ENCODE measurements around the gene GLDN. TPM values are rescaled to one million over a fixed set of nuclear protein-coding genes. Genes with fewer than 3 reads are reported as not detected.
A peak's percentile ranks its signal among the peaks of the same experiment; 100 is the strongest.

The GLDN gene
- total and polyA plus RNA-seq, 2 experiments from 2014 or later, result 0.32 to 1.2 TPM

DNA sequence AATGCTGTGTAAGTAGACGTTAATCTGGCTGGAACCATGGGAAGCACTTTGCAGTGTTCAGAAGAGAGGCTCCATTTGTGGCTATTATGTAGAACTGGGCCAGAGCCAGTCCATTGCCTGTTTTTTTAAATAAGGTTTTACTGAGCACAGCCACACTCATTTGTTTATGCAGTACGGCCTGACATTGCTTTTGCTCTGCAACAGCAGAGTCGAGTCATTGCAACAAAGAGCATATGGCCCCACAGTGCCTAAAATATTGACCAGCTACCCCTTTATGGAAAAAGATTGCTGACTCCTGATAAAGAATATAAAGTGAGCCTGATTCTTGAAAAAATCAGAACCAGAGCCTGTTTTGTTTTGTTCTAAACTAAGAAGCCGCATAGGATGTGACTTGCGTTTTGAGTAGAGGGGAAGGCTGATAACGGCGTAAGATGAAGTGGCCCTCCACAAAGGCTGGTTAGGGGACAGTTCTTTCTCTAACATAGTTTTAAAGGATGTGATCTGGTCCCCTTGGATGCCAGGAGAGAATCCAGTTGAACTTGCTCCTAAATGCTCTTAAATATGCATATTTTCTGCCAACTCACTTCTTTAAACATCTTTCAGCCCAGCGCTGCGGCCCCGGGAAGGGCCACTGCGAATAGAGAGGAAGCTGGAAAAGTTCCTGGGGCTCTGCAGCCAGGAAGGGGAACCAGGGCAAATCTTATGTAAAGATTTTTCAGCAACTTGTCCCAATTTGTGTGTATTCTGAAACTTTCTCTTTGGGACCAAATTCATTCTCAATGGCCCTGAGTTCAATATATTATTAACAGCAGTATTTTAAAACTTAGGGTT is 64.5 kb downstream of the GLDN start:
- H3K9me2 ChIP-seq (ENCODE audit: insufficient read depth), result 0 out of 2 replicates have a peak, but pooled peaks cover 4% of the 10 kb centered on the region
- no peaks in the 10 kb centered on the region for H3K36me3 ChIP-seq (ENCODE audit: insufficient read depth)
- H3K4me1 ChIP-seq (ENCODE audit: insufficient read depth), result peaks cover 8% of the 10 kb centered on the region
- no peaks in the 10 kb centered on the region for H3K36me3 Mint-ChIP-seq (ENCODE audit: low read depth)
- no peaks in the 10 kb centered on the region for H3F3A ChIP-seq (replicated peaks; ENCODE audit: low read depth)
- DNase-seq (ENCODE audit: low spot score), result no peak
- no peak overlapping the region for H3K4me2 ChIP-seq
- no peak overlapping the region for H3K27ac Mint-ChIP-seq
- H3K9me3 Mint-ChIP-seq, result no peaks in the 10 kb centered on the region
- no peak overlapping the region for H3K27ac ChIP-seq (ENCODE audit: low read depth)
- H2AFZ ChIP-seq, result peak overlapping the region; percentile 85
- H3K4me1 Mint-ChIP-seq, result peaks cover 20% of the 10 kb centered on the region
- peaks cover 7% of the 10 kb centered on the region for H3K27me3 Mint-ChIP-seq (ENCODE audit: insufficient read depth, low read depth, poor library complexity)
- no peaks in the 10 kb centered on the region for H4K20me1 ChIP-seq (replicated peaks; ENCODE audit: insufficient read depth)
- no peak overlapping the region for H3K4me3 ChIP-seq
- H3K4me3 Mint-ChIP-seq, result no peak overlapping the region
- ATAC-seq, result no peak
- TF ChIP-seq, protein P1, sequence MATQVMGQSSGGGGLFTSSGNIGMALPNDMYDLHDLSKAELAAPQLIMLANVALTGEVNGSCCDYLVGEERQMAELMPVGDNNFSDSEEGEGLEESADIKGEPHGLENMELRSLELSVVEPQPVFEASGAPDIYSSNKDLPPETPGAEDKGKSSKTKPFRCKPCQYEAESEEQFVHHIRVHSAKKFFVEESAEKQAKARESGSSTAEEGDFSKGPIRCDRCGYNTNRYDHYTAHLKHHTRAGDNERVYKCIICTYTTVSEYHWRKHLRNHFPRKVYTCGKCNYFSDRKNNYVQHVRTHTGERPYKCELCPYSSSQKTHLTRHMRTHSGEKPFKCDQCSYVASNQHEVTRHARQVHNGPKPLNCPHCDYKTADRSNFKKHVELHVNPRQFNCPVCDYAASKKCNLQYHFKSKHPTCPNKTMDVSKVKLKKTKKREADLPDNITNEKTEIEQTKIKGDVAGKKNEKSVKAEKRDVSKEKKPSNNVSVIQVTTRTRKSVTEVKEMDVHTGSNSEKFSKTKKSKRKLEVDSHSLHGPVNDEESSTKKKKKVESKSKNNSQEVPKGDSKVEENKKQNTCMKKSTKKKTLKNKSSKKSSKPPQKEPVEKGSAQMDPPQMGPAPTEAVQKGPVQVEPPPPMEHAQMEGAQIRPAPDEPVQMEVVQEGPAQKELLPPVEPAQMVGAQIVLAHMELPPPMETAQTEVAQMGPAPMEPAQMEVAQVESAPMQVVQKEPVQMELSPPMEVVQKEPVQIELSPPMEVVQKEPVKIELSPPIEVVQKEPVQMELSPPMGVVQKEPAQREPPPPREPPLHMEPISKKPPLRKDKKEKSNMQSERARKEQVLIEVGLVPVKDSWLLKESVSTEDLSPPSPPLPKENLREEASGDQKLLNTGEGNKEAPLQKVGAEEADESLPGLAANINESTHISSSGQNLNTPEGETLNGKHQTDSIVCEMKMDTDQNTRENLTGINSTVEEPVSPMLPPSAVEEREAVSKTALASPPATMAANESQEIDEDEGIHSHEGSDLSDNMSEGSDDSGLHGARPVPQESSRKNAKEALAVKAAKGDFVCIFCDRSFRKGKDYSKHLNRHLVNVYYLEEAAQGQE (IDR thresholded peaks at IDR 0.05; ENCODE audit: unreplicated experiment), result no peak
- TF ChIP-seq, protein P2, sequence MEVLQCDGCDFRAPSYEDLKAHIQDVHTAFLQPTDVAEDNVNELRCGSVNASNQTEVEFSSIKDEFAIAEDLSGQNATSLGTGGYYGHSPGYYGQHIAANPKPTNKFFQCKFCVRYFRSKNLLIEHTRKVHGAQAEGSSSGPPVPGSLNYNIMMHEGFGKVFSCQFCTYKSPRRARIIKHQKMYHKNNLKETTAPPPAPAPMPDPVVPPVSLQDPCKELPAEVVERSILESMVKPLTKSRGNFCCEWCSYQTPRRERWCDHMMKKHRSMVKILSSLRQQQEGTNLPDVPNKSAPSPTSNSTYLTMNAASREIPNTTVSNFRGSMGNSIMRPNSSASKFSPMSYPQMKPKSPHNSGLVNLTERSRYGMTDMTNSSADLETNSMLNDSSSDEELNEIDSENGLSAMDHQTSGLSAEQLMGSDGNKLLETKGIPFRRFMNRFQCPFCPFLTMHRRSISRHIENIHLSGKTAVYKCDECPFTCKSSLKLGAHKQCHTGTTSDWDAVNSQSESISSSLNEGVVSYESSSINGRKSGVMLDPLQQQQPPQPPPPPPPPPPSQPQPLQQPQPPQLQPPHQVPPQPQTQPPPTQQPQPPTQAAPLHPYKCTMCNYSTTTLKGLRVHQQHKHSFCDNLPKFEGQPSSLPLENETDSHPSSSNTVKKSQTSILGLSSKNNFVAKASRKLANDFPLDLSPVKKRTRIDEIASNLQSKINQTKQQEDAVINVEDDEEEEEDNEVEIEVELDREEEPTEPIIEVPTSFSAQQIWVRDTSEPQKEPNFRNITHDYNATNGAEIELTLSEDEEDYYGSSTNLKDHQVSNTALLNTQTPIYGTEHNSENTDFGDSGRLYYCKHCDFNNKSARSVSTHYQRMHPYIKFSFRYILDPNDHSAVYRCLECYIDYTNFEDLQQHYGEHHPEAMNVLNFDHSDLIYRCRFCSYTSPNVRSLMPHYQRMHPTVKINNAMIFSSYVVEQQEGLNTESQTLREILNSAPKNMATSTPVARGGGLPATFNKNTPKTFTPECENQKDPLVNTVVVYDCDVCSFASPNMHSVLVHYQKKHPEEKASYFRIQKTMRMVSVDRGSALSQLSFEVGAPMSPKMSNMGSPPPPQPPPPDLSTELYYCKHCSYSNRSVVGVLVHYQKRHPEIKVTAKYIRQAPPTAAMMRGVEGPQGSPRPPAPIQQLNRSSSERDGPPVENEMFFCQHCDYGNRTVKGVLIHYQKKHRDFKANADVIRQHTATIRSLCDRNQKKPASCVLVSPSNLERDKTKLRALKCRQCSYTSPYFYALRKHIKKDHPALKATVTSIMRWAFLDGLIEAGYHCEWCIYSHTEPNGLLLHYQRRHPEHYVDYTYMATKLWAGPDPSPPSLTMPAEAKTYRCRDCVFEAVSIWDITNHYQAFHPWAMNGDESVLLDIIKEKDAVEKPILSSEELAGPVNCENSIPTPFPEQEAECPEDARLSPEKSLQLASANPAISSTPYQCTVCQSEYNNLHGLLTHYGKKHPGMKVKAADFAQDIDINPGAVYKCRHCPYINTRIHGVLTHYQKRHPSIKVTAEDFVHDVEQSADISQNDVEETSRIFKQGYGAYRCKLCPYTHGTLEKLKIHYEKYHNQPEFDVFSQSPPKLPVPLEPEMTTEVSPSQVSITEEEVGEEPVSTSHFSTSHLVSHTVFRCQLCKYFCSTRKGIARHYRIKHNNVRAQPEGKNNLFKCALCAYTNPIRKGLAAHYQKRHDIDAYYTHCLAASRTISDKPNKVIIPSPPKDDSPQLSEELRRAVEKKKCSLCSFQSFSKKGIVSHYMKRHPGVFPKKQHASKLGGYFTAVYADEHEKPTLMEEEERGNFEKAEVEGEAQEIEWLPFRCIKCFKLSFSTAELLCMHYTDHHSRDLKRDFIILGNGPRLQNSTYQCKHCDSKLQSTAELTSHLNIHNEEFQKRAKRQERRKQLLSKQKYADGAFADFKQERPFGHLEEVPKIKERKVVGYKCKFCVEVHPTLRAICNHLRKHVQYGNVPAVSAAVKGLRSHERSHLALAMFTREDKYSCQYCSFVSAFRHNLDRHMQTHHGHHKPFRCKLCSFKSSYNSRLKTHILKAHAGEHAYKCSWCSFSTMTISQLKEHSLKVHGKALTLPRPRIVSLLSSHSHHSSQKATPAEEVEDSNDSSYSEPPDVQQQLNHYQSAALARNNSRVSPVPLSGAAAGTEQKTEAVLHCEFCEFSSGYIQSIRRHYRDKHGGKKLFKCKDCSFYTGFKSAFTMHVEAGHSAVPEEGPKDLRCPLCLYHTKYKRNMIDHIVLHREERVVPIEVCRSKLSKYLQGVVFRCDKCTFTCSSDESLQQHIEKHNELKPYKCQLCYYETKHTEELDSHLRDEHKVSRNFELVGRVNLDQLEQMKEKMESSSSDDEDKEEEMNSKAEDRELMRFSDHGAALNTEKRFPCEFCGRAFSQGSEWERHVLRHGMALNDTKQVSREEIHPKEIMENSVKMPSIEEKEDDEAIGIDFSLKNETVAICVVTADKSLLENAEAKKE (CRISPR knock-in tag; IDR thresholded peaks at IDR 0.05), result no peak
- TF ChIP-seq POLR2AphosphoS5 (IDR thresholded peaks at IDR 0.05; ENCODE audit: low read depth) (no peak), NANOG (IDR thresholded peaks at IDR 0.05; ENCODE audit: borderline replicate concordance) (no peak), JUNB (IDR thresholded peaks at IDR 0.05; ENCODE audit: unreplicated experiment) (no peak), ZNF114 (CRISPR knock-in tag; IDR thresholded peaks at IDR 0.05) (no peak), EZH2phosphoT487 (IDR thresholded peaks at IDR 0.05; ENCODE audit: unreplicated experiment) (no peak), EZH2 (IDR thresholded peaks at IDR 0.05; ENCODE audit: low read depth, unreplicated experiment) (no peak), ZNF331 (CRISPR knock-in tag; IDR thresholded peaks at IDR 0.05; ENCODE audit: low read depth) (no peak), CREB1 (CRISPR knock-in tag; IDR thresholded peaks at IDR 0.05; ENCODE audit: low read depth) (no peak), STAT1 (IDR thresholded peaks at IDR 0.05; ENCODE audit: unreplicated experiment) (no peak)
- TF ChIP-seq, protein P3, sequence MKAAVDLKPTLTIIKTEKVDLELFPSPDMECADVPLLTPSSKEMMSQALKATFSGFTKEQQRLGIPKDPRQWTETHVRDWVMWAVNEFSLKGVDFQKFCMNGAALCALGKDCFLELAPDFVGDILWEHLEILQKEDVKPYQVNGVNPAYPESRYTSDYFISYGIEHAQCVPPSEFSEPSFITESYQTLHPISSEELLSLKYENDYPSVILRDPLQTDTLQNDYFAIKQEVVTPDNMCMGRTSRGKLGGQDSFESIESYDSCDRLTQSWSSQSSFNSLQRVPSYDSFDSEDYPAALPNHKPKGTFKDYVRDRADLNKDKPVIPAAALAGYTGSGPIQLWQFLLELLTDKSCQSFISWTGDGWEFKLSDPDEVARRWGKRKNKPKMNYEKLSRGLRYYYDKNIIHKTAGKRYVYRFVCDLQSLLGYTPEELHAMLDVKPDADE (IDR thresholded peaks at IDR 0.05), result no peak
- TF ChIP-seq, protein P4, sequence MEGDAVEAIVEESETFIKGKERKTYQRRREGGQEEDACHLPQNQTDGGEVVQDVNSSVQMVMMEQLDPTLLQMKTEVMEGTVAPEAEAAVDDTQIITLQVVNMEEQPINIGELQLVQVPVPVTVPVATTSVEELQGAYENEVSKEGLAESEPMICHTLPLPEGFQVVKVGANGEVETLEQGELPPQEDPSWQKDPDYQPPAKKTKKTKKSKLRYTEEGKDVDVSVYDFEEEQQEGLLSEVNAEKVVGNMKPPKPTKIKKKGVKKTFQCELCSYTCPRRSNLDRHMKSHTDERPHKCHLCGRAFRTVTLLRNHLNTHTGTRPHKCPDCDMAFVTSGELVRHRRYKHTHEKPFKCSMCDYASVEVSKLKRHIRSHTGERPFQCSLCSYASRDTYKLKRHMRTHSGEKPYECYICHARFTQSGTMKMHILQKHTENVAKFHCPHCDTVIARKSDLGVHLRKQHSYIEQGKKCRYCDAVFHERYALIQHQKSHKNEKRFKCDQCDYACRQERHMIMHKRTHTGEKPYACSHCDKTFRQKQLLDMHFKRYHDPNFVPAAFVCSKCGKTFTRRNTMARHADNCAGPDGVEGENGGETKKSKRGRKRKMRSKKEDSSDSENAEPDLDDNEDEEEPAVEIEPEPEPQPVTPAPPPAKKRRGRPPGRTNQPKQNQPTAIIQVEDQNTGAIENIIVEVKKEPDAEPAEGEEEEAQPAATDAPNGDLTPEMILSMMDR (conservative IDR thresholded peaks at IDR 0.05; ENCODE audit: low read depth in 2 of 2), result no peak
- H3K79me2 ChIP-seq (replicated peaks; ENCODE audit: insufficient read depth), result no peaks in the 10 kb centered on the region
- no peaks in the 10 kb centered on the region for H3K27me3 ChIP-seq (ENCODE audit: insufficient read depth)

Data from GM23338 (cell line).